SH-SY5Y (cell line): ENCODE data around the gene EIPR1.
A peak's percentile ranks its signal among the peaks of the same experiment; 100 is the strongest.

Source experiments
- GATA2 ChIP-seq: IDR thresholded peaks from 2 replicates; pipeline ENCODE4 v1.6.1; 2011; ENCODE audit warnings: mild to moderate bottlenecking, low read depth, low read length
- GATA3 ChIP-seq: IDR thresholded peaks from 2 replicates; pipeline ENCODE4 v1.6.1; 2011; ENCODE audit warnings: low read depth, mild to moderate bottlenecking, low read length, moderate library complexity

The EIPR1 gene

DNA sequence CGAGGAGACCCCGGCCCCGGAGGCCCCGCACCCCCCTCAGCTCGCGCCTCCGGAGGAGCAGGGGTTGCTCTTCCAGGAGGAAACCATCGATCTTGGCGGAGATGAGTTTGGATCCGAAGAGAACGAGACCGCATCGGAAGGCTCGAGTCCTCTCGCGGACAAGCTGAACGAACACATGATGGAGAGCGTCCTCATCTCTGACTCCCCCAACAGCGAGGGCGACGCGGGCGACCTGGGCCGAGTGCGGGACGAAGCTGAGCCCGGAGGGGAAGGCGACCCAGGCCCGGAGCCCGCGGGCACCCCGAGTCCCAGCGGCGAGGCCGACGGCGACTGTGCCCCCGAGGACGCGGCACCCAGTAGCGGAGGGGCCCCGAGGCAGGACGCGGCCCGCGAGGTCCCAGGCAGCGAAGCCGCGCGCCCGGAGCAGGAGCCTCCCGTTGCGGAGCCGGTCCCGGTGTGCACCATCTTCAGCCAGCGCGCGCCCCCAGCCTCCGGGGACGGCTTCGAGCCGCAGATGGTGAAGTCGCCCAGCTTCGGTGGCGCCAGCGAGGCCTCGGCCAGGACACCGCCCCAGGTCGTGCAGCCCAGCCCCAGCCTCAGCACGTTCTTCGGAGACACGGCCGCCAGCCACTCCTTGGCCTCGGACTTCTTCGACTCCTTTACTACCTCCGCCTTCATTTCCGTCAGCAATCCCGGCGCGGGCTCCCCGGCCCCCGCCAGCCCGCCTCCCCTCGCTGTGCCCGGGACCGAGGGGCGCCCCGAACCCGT is 10.2 kb upstream of the EIPR1 start:
- TF ChIP-seq GATA3 (no peak), GATA2 (no peak)

DNA sequence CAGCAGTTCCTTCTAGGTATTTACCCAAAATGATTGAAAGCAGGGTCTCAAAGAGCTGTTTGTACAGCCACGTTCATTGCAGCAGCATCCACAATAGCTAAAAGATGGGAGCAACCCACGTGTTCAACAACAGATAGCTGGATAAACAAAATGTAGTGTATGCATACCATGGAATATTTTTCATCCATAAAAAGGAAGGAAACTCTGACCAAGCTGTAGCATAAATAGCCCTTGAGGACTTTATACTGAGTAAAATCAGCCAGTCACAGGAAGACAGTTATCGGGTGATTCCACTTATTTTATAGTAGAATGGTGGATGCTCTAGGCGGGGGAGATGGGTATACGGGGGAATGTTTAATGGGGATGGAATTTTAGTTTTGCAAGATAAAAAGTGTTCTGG is 9.4 kb upstream of the EIPR1 start:
- TF ChIP-seq GATA3 (no peak), GATA2 (no peak)

DNA sequence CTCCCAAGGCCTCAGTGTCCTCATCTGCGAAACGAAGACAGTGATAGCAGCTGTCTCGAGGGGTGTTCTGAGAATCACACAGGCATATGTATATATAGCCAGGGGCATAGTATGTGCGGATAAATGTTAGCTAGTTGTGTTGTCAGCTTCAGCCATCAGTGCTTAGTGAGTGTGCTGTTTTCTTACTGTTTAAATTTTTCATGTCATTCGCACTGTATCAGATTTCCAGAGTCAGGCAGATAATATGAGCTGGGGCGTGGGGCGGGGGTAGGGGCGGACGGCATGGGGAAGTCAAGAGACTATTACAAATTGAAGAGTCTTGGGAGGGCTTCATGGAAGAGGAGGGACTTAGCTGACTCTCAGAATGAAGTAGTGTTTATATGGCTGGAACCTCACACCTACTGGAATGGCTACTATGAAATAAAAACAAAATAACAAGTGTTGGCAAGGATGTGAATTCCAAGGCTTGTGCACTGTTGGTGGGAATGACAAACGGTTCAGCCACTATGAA is 8.9 kb upstream of the EIPR1 start:
- no peak for TF ChIP-seq GATA3
- no peak for TF ChIP-seq GATA2

DNA sequence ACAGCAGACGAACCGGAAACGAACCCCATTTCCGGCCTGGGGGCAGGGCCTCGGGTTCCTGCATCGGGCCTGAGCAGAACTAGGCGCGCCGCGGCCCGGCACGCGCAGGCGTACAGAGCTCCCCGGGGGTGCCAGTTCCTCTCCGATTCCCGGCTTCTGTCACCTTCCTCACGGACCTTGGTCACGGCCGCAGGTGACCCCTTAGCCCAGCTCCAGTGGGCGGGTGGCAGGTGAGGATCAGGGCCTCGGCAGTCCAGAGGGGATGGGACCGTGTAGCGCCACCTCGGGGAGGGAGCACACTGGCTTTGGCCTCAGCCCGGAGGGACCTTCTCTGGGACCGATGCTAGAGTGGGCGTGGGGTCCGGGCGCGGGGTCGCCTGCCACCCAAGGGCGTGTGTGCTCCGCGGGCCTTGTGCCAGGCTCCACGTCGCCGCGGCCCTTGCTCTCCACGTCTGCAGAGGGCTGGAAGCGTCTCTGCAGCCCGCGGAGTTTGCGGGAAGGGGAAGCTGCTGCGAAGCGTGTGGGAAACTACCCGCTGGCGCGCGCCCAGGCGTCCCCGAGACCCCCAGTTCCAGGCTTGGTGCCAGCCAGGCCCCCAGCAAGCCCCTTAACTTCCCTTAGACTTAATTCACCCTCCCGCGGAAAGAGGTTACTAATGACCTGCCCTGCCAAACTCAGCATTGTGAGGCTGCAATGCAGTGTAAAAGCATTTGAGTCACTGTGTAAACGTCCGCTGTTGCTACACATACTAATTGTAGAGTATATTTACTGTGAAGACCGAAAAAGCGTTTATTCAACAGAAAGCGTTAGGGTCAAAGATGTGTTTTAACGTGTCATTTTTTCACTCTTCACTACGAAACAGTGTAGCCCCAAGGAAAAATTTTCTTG is 2.3 kb upstream of the EIPR1 start, which contains the start of gene TRAPPC12:
Gene TRAPPC12 (plus strand): TSS at position 48 of the 888 bp plus-strand sequence. CDS start 7,930 bp downstream, outside the sequence.
- no peak for TF ChIP-seq GATA3
- TF ChIP-seq GATA2: no peak

DNA sequence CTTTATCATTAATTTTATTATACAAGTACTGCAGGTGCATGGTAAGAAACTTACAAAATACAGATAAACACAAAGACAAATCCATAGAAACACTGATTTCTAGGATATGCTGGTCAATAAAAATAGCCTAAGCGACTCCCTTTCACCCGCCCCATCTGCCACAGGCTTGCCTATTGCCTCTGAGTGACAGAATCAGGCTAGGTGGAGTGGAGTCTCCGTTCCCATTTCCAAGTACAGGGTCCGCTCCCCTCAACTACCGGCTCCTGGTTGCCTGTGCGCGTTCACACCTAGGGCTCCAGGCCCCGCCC is 1.7 kb upstream of the EIPR1 start:
- TF ChIP-seq GATA2 (no peak), GATA3 (no peak)

DNA sequence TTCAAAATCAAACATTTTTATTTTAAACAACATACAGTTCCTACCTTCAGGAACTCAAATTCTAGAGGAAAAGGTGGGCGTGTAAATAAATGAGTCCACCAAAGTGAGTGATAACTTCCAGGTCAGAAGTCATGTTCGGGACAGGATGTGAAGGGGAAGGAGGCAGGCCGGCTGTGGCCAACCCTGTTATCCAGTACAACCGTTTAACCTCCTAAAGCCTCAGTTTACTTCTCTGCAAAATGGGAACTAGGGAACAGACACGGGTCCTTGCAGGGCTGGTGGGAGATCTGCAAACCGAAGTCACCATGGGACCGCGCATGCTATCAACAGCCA is 373 bp downstream of the EIPR1 start:
- TF ChIP-seq GATA2 (no peak), GATA3 (no peak)

DNA sequence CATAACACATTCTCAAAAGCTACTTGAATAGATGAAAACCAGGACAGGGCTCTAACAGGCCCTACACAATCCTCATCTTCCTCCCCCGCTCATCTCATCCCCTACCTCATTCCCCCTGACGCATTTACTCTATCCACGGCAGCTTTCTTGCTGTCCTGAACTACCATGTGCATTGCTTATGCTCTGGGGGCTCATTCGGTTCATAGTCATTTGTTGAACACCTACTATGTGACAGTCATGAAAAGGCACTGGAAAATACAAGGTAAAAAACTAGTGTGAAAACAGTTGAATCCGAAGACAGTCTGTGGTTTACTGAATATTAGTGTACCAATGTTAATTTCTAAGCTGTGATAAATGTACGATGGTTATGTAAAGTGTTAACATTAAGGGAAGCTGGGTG is 797 bp downstream of the EIPR1 start:
- TF ChIP-seq GATA2: 0 out of 2 replicates have a peak, but pooled peaks have one; percentile 7
- TF ChIP-seq GATA3: no peak

DNA sequence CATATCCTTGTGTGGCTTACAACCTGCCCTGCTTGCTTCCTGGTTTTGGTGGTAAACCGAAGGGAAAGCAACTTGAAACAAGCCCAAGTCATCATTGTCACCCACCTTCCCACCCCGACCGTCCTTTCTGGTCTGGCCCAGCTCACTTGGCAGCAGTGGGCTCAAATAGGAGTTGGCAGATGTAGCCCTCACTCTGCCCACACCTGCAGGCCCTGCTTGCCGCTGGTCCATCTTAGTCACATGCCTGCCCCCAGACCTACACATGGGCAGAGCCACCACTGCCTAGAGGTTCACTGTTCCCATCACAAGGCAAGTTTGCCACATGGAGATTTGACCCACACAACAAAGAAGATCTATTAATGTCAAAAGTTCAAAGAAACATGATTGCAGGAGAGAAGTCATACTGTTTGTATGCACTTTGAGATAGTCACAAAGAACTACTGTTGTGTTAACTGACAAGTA is 9.3 kb downstream of the EIPR1 start:
- TF ChIP-seq GATA2 (no peak), GATA3 (no peak)

DNA sequence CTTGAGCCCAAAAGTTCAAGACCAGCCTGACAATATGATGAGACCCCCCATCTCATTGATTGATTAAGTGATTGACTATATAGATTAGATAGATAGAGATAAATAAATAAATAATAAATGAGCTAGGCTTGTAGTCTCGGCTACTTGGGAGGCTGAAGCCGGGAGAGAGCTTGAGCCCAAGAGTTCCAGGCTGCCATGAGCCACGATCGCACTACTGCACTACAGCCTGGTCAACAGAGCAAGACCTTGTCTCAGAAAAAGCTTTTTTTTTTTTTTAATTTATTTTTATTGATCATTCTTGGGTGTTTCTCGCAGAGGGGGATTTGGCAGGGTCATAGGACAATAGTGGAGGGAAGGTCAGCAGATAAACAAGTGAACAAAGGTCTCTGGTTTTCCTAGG is 12.4 kb downstream of the EIPR1 start:
- no peak for TF ChIP-seq GATA2
- no peak for TF ChIP-seq GATA3

DNA sequence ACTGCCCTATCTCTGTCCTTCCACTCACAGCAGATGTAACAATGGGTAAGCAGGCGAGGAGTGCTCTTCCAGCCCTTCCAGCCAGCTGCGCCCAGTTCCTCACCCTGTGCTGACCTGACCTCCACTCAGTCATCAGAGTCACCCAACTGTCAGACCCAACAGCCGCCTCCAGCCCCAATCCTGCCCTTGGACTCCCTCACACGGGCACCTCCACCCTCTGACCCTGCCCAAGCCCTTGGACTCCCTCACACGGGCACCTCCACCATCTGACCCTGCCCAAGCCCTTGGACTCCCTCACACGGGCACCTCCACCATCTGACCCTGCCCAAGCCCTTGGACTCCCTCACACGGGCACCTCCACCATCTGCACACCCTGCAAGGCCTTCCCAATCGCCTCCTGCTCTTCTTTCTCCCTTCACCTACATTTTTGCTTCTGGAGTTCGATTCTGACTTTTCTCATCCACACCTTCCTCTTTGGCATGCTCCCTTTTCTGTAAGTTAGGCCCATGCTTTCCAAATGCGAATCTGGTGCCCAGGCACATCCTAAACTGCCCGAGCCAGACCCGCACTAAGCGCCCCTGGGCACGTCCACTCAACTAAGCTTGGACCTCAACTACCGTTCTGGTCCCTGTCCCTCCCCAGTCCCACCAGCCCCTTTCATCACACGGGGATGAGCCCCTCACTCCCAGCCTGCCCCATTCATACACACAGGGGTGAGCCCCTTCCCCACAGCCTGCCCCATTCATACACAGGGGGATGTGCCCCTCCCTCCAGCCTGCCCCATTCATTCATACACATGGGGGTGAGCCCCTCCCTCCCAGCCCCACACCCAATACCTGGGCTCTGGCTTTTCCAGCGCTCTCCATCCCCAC is 15.9 kb downstream of the EIPR1 start:
- TF ChIP-seq GATA3 (no peak), GATA2 (no peak)

DNA sequence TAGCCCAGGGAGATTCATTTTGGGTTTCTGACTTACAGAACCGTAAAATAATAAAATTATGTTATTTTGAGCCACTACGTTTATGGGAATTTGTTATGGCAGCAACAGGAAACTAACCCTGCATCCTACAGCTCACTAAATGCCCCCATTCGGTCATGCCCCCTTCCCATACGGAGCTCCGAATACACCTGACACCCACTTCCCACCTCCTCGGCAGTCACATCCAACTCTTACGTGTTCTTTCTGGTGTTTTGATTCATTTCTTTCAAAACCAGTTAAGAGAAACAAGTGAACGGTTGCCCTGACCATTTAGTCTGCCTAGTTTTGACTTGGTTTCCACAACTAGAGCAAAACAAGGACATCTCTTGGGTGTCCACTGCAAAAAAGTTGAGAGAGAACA is 19.7 kb downstream of the EIPR1 start:
- no peak for TF ChIP-seq GATA2
- TF ChIP-seq GATA3: no peak

DNA sequence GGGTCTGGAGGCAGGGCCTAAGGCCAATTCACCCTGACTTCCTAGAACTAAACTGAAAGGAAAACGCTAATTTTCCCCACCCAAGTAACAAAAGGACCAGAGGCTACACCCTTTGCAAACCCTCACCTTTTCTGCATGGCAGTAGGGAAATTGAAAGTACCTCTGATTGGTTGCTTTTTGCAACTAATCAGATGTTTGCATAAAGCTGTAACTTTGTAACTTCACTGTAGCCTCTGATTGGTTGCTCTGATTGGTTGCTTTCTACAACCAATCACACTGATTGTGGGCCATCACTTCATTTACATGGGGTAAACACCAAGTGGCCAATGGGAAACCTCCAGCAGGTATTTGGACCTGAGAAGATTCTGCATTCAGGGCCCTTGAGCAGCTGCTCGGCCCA is 20.8 kb downstream of the EIPR1 start:
- TF ChIP-seq GATA2 (no peak), GATA3 (no peak)

DNA sequence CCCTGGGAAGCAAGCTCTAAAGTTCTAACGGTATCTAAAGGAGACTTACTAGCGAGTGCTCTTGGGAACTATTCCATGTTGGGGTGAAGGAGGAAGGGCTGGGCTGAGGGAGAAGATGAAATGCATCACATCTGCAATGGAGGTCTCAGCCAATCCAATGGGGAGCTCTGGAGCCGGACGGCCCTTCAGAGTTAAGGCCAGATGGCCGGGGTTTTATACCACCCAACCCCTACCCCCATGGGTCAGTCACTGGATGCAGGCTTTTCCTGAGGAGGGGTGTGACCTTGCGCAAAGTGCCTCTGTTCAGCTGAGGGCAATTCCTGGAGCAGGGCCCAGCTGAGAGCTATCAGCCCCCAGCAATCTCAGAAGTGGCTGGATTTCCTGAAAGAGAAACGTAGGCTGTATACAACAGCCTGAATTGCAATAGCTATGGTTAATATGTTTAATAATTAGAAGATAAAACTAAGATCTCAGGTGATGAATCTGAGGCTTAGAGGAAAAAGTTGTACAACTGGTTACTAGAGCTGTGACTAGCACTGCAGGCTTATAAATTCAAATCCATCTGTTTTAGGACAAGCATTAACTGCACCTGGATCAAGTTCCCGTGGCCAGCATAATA is 21.6 kb downstream of the EIPR1 start:
- TF ChIP-seq GATA2 (no peak), GATA3 (no peak)

DNA sequence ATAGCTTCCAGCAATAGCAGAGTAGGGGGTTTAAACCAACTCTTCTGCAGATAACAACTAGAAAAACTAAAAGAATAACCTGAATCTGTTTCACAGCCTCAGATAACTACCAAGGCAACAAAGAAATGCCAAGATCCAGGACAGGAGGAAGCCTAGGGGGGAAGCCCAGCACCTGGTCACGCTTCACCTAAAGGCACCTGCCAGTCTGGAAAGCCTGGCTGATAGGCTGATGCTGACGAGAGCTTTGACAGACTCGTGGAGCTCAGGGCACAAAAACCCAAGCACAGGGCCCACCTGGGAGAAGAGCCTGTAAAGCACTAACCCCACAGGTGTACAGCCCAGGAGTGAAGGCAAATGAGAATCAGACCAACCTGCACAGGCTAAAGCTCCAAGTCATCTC is 22.6 kb downstream of the EIPR1 start:
- TF ChIP-seq GATA2 (no peak), GATA3 (no peak)
